A673 (cell line): ENCODE data around the gene INHA. TPM values are rescaled to one million over a fixed set of nuclear protein-coding genes. Genes with fewer than 3 reads are reported as not detected.

Experiments
- BruUV-seq: library from RNA; stranded (reverse); fragments of 400-500 nt; replicated peaks from 2 replicates; lab custom pipeline; 2021; lab: Mats Ljungman, UMichigan
- CTCF ChIA-PET: fragments of 300-600 bp; sonication (Branson Sonifier 250); formaldehyde crosslinking; loops from one replicate; lab custom pipeline; 2022; ENCODE audit warnings: antibody characterized with exemption; lab: Charles Lee
- POLR2A ChIA-PET: fragments of 300-600 bp; sonication (Branson Sonifier 250); formaldehyde crosslinking; loops from one replicate; lab custom pipeline; 2022; ENCODE audit warnings: antibody characterized with exemption; ENCODE audit not compliant: low non-redundant PET; lab: Charles Lee
- DNase-seq: peaks from one replicate; pipeline ENCODE4 v3.0.0-alpha.2; 2015; ENCODE audit warnings: low spot score
- H3K27ac ChIP-seq: fragments of 200-600 bp; sonication (generic); 2 replicates; pipeline ENCODE4 v1.5.1; 2016; ENCODE audit warnings: mixed run types, low read depth, mild to moderate bottlenecking, mixed read lengths, antibody characterized with exemption, low read length; ENCODE audit not compliant: poor library complexity, severe bottlenecking
- H3K27me3 ChIP-seq: fragments of 200-600 bp; sonication (generic); replicated peaks from 2 replicates; pipeline ENCODE4 v1.6.1; 2017; ENCODE audit warnings: mixed run types, low read depth, mild to moderate bottlenecking, mixed read lengths, antibody characterized with exemption, low read length; ENCODE audit not compliant: insufficient read depth, poor library complexity
- H3K36me3 ChIP-seq: fragments of 200-600 bp; sonication (generic); 2 replicates; pipeline ENCODE4 v1.6.1; 2016; ENCODE audit warnings: mixed run types, mild to moderate bottlenecking, mixed read lengths, antibody characterized with exemption, low read length; ENCODE audit not compliant: insufficient read depth, poor library complexity, severe bottlenecking
- H3K4me1 ChIP-seq: fragments of 200-600 bp; sonication (generic); 2 replicates; pipeline ENCODE4 v1.6.1; 2017; ENCODE audit warnings: mixed run types, mild to moderate bottlenecking, mixed read lengths, antibody characterized with exemption, low read length; ENCODE audit not compliant: insufficient read depth, poor library complexity, severe bottlenecking
- H3K4me3 ChIP-seq: fragments of 200-600 bp; sonication (generic); 2 replicates; pipeline ENCODE4 v1.5.1; 2016; ENCODE audit warnings: low read depth, mixed run types, mild to moderate bottlenecking, mixed read lengths, low read length; ENCODE audit not compliant: poor library complexity, severe bottlenecking
- H3K9me3 ChIP-seq: fragments of 200-600 bp; sonication (generic); 2 replicates; pipeline ENCODE4 v1.6.1; 2016; ENCODE audit warnings: mixed run types, low read depth, mild to moderate bottlenecking, mixed read lengths, antibody characterized with exemption, low read length; ENCODE audit not compliant: poor library complexity, severe bottlenecking
- EZH2 ChIP-seq: fragments of 200-600 bp; sonication (generic); IDR thresholded peaks from 2 replicates; pipeline ENCODE4 v1.6.1; 2017; ENCODE audit warnings: borderline replicate concordance, low read depth, mild to moderate bottlenecking, mixed read lengths, antibody characterized with exemption, low read length; ENCODE audit not compliant: poor library complexity, severe bottlenecking
- intact Hi-C: fragments of 100-400 bp; cut with micrococcal nuclease; formaldehyde crosslinking; loops from one replicate; pipeline ENCODE4 v1.10.0; 2022; ENCODE audit not compliant: unreplicated experiment
- total RNA-seq: library from RNA; stranded (reverse); gene quantifications from 2 replicates; pipeline ENCODE4 v1.2.3, GENCODE V29; 2021
- TF ChIP-seq, protein P1 (sequence below): fragments of 300-800, 200-600 bp; sonication (generic); conservative IDR thresholded peaks from 2 replicates; pipeline ENCODE4 v1.5.1; 2017; ENCODE audit warnings: low read depth, mild to moderate bottlenecking, antibody characterized with exemption, low read length, moderate library complexity, mixed read lengths

Gene INHA
- total RNA-seq, 1 experiment from 2014 or later: not detected

DNA sequence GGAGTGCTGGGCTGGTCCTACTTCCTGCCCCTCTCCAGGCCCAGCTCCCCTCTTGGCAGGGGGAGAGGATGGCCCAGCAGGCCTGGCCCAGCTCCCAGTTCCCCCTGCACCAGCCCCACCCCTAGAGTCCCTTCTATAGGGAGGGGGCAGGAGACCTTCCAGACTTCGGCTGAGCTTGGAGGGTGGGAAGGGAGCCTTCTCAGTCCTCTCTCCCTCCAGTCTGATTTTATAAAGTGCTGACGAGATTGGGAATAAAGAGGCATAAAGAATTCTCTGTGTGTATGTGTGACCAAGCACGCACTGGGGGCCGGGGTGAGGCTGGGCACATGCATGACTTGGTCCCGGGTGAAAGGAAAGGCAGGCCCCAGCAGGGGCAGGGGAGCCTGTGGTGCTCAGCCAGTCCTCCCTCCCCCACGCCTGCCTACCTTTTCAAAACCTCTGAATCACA, 33.6 kb upstream of the INHA start:
- intact Hi-C loops: no loop called here
- Histone ChIP-seq H3K36me3 (peaks cover 3% of the 10 kb centered on the region), H3K27me3 (no peaks in the 10 kb centered on the region), H3K4me3 (no peak overlapping the region), H3K27ac (peak overlapping the region; percentile 23), H3K4me1 (peaks cover 12% of the 10 kb centered on the region), H3K9me3 (no peaks in the 10 kb centered on the region)
- TF ChIP-seq EZH2: no peak
- DNase-seq: no peak
- ChIA-PET POLR2A (no interaction called here), CTCF (no interaction called here)
- BruUV-seq: no TSS peak

DNA sequence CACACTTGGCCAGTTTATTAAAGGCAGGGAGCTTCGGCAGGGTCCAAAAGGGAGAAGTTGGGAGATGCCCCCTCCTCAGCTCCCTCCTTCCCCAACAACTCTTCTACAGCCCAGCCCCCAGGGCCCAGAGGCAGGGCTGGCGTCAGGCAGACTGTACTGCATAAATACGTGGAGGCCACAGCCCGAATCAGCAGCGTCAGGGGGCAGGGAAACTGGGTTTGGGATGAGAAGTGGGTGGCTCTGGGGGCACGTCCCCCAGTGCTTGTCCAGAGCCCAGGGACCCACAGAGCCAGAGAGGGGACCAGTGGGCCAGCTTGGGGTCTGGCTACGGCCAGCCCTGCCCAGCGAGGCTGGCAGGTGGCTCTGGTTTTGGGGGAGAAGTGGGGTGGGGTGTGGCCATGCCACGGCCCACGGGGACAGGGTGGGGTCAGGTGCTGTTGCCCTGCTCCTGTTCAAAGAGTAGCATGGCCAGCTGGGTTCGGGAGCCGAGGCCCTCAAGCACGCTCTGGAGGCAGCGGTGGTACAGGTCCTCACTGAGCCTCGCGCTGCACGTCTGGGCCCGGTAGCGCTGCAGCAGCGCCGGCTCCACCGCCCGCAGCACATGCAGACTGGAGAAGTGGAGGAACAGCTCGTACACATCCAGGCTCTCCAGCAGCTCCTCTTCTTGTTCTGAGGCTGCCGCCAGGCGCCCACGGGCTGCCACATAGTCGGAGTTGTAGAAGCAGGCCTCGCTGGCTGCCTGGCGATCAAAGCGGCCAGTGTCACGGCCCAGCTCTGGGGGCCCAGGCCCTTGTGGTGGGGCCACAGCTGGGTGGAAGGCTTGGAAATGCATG, 32.9 kb upstream of the INHA start:
- no peaks in the 10 kb centered on the region for H3K9me3 ChIP-seq
- intact Hi-C loops: no loop called here
- ChIA-PET POLR2A (no interaction called here), CTCF (interaction anchor here (0.6 kb wide), 1 partner anchor 182 kb away, joined by 6 read pairs; no protein-coding TSS in a partner anchor)
- no peak overlapping the region for H3K4me3 ChIP-seq
- no TSS peak for BruUV-seq
- no peak for TF ChIP-seq EZH2
- TF ChIP-seq, protein P1, sequence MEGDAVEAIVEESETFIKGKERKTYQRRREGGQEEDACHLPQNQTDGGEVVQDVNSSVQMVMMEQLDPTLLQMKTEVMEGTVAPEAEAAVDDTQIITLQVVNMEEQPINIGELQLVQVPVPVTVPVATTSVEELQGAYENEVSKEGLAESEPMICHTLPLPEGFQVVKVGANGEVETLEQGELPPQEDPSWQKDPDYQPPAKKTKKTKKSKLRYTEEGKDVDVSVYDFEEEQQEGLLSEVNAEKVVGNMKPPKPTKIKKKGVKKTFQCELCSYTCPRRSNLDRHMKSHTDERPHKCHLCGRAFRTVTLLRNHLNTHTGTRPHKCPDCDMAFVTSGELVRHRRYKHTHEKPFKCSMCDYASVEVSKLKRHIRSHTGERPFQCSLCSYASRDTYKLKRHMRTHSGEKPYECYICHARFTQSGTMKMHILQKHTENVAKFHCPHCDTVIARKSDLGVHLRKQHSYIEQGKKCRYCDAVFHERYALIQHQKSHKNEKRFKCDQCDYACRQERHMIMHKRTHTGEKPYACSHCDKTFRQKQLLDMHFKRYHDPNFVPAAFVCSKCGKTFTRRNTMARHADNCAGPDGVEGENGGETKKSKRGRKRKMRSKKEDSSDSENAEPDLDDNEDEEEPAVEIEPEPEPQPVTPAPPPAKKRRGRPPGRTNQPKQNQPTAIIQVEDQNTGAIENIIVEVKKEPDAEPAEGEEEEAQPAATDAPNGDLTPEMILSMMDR: no peak
- peaks cover 12% of the 10 kb centered on the region for H3K4me1 ChIP-seq
- DNase-seq: no peak
- H3K27me3 ChIP-seq: no peaks in the 10 kb centered on the region
- H3K36me3 ChIP-seq: peaks cover 3% of the 10 kb centered on the region
- no peak overlapping the region for H3K27ac ChIP-seq

DNA sequence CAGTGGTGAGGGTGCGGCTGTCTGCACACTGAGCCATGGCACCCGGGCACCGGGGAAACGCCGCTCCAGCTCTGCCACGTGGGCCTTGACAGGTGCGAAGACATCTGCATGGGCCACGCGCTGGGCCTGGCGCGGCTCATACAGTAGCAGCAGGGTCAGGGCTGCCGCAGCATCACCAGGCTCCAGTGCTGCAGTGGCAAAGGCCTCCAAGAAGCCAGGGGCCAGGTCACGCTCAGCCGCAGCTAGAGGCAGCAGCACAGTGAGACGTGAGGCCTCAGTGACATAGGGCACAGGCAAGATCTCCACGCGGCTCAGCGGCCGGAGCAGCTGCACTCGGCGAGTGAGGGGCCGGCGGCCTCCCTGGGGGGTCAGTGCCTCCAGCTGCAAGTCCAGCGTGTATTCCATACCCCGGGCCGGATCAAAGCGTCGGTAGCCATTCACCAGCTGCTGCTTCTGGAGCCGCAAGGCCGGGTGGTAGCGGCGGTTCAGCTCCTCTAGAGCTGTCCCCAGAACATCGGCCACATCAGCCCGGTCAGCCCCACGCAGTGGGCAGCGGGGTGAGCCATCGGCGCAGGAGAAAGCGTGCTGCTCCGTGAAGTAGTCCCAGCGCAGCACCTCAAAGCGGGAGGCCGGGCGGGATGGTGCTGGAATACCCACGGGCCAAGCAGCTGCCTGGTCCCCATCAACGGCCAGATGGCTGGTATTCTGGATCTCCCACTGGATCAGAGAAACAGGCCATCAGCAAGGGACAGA, 32.0 kb upstream of the INHA start:
- TF ChIP-seq, protein P1: no peak
- no peak for TF ChIP-seq EZH2
- POLR2A ChIA-PET: no interaction called here
- peaks cover 17% of the 10 kb centered on the region for H3K4me1 ChIP-seq
- no TSS peak for BruUV-seq
- no peaks in the 10 kb centered on the region for H3K27me3 ChIP-seq
- no peaks in the 10 kb centered on the region for H3K9me3 ChIP-seq
- H3K36me3 ChIP-seq: peaks cover 3% of the 10 kb centered on the region
- intact Hi-C loops: no loop called here
- CTCF ChIA-PET: interaction anchor here (0.6 kb wide), 1 partner anchor 183 kb away, joined by 6 read pairs; no protein-coding TSS in a partner anchor
- H3K27ac ChIP-seq: no peak overlapping the region
- no peak overlapping the region for H3K4me3 ChIP-seq
- DNase-seq: no peak
